DOHH2 (cell line): ENCODE data around the gene WFS1.

Experiments
- CTCF ChIP-seq: fragments of 200-600 bp; sonication (generic); IDR thresholded peaks from one replicate; pipeline ENCODE4 v1.5.1; 2014; ENCODE audit warnings: antibody characterized with exemption, mild to moderate bottlenecking, low read depth, low read length; ENCODE audit not compliant: poor library complexity, severe bottlenecking
- EZH2phosphoT487 ChIP-seq: fragments of 200-600 bp; sonication (generic); IDR thresholded peaks from 2 replicates; pipeline ENCODE4 v1.6.1; 2017; ENCODE audit warnings: borderline replicate concordance, mild to moderate bottlenecking, antibody characterized with exemption, low read length, moderate library complexity, mixed read lengths

- TF ChIP-seq CTCF: no peak
- TF ChIP-seq EZH2phosphoT487: no peak
Measured at GRCh38 chr4:6251365-6251764, 18.3 kb upstream of the WFS1 start.
